ENCODE measurements around the gene TRAPPC2. TPM values are rescaled to one million over a fixed set of nuclear protein-coding genes. Genes with fewer than 3 reads are reported as not detected.
A peak's percentile ranks its signal among the peaks of the same experiment; 100 is the strongest.

The TRAPPC2 gene
- total RNA-seq, 1 experiment from 2014 or later, result 19.5 TPM

GRCh38 chrX:13690836-13691235 lies 43.6 kb downstream of the TRAPPC2 start:
- Histone ChIP-seq H3K27ac (ENCODE audit: low read depth, low read length, poor library complexity, severe bottlenecking) (no peak overlapping the region), H3K4me1 (ENCODE audit: insufficient read depth, low read length, poor library complexity, severe bottlenecking) (peaks cover 37% of the 10 kb centered on the region), H3K4me3 (ENCODE audit: low read depth, low read length, poor library complexity, severe bottlenecking) (peak overlapping the region; percentile 82), H3K9me3 (ENCODE audit: low read depth, low read length, poor library complexity, severe bottlenecking) (no peaks in the 10 kb centered on the region), H3K27me3 (replicated peaks; ENCODE audit: insufficient read depth, low read depth, low read length, poor library complexity) (peaks cover 5% of the 10 kb centered on the region), H3K36me3 (ENCODE audit: insufficient read depth, low read length, poor library complexity, severe bottlenecking) (no peaks in the 10 kb centered on the region)
- no peak for DNase-seq (ENCODE audit: low spot score)
- intact Hi-C loops (cut with micrococcal nuclease; ENCODE audit: unreplicated experiment), result no loop called here
- TF ChIP-seq CTCF (conservative IDR thresholded peaks at IDR 0.05; ENCODE audit: low read depth, low read length), result no peak
- ChIA-PET POLR2A (ENCODE audit: low non-redundant PET) (no interaction called here), CTCF (no interaction called here)
- no TSS peak for BruUV-seq (replicated peaks)

DNA sequence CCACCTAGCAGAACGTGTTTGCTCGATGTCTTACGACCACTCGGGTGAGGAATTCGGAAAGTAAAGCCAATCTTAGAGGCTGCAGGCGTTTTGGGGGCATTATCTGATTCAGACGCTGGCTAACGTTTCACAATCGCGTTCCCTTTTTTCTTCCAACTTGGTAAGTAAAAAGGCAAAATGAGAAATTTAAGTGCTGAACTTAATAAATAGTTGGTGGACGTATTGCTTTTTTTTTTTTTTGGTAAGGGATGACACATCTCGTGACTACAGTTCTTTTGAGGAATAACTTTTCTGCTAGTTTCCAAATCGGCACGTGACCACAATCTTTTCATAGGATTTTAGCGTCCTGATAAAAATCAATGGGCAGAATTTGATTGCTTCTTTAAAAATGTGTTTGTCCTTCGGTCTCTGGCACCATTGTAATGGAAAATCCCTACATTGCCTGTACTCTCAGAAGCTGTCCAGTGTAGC lies 44.6 kb downstream of the TRAPPC2 start:
- Histone ChIP-seq H3K9me3 (ENCODE audit: low read depth, low read length, poor library complexity, severe bottlenecking) (no peaks in the 10 kb centered on the region), H3K27me3 (replicated peaks; ENCODE audit: insufficient read depth, low read depth, low read length, poor library complexity) (peaks cover 5% of the 10 kb centered on the region), H3K4me3 (ENCODE audit: low read depth, low read length, poor library complexity, severe bottlenecking) (peak overlapping the region; percentile 82), H3K27ac (ENCODE audit: low read depth, low read length, poor library complexity, severe bottlenecking) (peak overlapping the region; percentile 87), H3K4me1 (ENCODE audit: insufficient read depth, low read length, poor library complexity, severe bottlenecking) (peaks cover 31% of the 10 kb centered on the region), H3K36me3 (ENCODE audit: insufficient read depth, low read length, poor library complexity, severe bottlenecking) (no peaks in the 10 kb centered on the region)
- intact Hi-C loops (cut with micrococcal nuclease; ENCODE audit: unreplicated experiment), result no loop called here
- TSS peak; percentile 67 for BruUV-seq (replicated peaks)
- POLR2A ChIA-PET (ENCODE audit: low non-redundant PET), result no interaction called here
- no peak for TF ChIP-seq EZH2 (IDR thresholded peaks at IDR 0.05; ENCODE audit: borderline replicate concordance, low read depth, low read length, poor library complexity, severe bottlenecking)
- TF ChIP-seq CTCF (conservative IDR thresholded peaks at IDR 0.05; ENCODE audit: low read depth, low read length), result no peak
- CTCF ChIA-PET, result interaction anchor here (0.7 kb wide), 1 partner anchor 1890 kb away, joined by 6 read pairs; no protein-coding TSS in a partner anchor
- DNase-seq (ENCODE audit: low spot score), result no peak

DNA sequence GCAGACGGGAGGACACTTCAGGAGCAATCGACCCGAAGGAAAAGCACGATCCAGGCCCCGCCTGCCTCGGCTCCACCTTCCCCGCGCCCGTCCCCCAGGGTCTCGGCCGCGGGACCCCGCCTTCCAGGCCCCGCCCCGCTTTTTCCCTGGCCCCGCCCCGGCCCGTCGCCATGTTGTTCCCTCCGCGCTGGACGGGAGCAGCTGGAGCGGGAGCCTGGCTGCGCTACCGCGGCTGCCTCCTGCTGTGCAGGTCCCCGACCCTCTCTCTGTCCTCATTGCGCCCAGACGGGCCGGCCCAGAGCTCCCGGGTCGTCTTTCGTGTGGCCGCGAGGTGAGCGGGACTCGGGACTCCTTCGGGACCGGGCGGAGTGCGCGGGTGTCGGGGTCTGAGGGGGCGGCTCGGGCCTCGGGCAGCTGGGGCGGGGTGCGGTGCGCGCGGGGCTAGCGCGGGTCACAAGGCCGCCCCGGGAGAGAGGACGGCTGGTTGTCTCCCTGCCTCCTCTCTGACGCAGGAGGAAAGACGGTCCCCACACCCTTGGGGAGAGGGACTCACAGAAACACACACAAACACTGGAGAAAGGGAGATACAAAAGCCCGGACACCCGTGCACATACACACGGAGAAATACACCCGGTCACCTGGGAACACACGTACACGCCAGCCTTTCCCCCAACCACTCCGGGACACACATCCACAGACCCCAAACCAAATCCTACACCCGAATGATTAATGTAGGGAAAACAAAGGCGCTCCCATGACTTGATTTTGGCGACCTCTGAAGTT lies 45.3 kb downstream of the TRAPPC2 start, which contains the start of gene RAB9A:
Gene RAB9A (plus strand): TSS at position 171 of the 783 bp plus-strand sequence. CDS start 19,619 bp downstream, outside the sequence.
- Histone ChIP-seq H3K4me1 (ENCODE audit: insufficient read depth, low read length, poor library complexity, severe bottlenecking) (peaks cover 25% of the 10 kb centered on the region), H3K27ac (ENCODE audit: low read depth, low read length, poor library complexity, severe bottlenecking) (peak within 1 kb of the TSS; percentile 87), H3K27me3 (replicated peaks; ENCODE audit: insufficient read depth, low read depth, low read length, poor library complexity) (peaks cover 5% of the 10 kb centered on the region), H3K36me3 (ENCODE audit: insufficient read depth, low read length, poor library complexity, severe bottlenecking) (no peaks in the 10 kb centered on the region), H3K9me3 (ENCODE audit: low read depth, low read length, poor library complexity, severe bottlenecking) (no peaks in the 10 kb centered on the region), H3K4me3 (ENCODE audit: low read depth, low read length, poor library complexity, severe bottlenecking) (peak within 1 kb of the TSS; percentile 82)
- intact Hi-C loops (cut with micrococcal nuclease; ENCODE audit: unreplicated experiment), result no loop called here
- BruUV-seq (replicated peaks), result no TSS peak
- no peak for TF ChIP-seq EZH2 (IDR thresholded peaks at IDR 0.05; ENCODE audit: borderline replicate concordance, low read depth, low read length, poor library complexity, severe bottlenecking)
- no peak for TF ChIP-seq CTCF (conservative IDR thresholded peaks at IDR 0.05; ENCODE audit: low read depth, low read length)
- ChIA-PET POLR2A (ENCODE audit: low non-redundant PET) (interaction anchor here (0.6 kb wide), 1 partner anchor 891 kb away, joined by 4 read pairs; no protein-coding TSS in a partner anchor), CTCF (no interaction called here)
- DNase-seq (ENCODE audit: low spot score), result peak; percentile 89
